A549 (cell line): ENCODE data around the gene NTRK2. TPM values are rescaled to one million over a fixed set of nuclear protein-coding genes. Genes with fewer than 3 reads are reported as not detected.

Source experiments
- ATAC-seq, 2 experiments: fragments of 200-7000 bp in 1 of 2; fragments of >200 bp in 1 of 2; cut with Nextera tagmentation in 1 of 2; cut with Tn5 transposase in 1 of 2; 3 replicates each; pipeline versions ENCODE4 v1.8.0 to v1.9.1; 2018 to 2020; ENCODE audit warnings: mild to moderate bottlenecking in 1 of 2, moderate library complexity in 1 of 2
- CTCF ChIA-PET: fragments of 300-600 bp; sonication (Branson Sonifier 250); formaldehyde crosslinking; extraction: SDS; loops from one replicate; lab custom pipeline; 2021; ENCODE audit warnings: antibody characterized with exemption, inconsistent platforms; lab: Yijun Ruan, JAX
- POLR2A ChIA-PET: fragments of 350-600 bp; formaldehyde crosslinking; extraction: SDS; loops from one replicate; lab custom pipeline; 2021; ENCODE audit warnings: antibody characterized with exemption, inconsistent platforms; lab: Yijun Ruan, JAX
- DNase-seq, 2 experiments: peaks; one replicate each; pipeline versions ENCODE4 v3.0.0 to v3.0.0-alpha.2; 2011 to 2016; ENCODE audit warnings: low read depth in 1 of 2, low spot score in 1 of 2
- FAIRE-seq: peaks from 2 replicates; lab custom pipeline; 2011; peaks lifted over from hg19 to GRCh38; lab: Jason Lieb, UNC
- H3K27ac ChIP-seq, 2 experiments: fragments of >200 bp; sonication (Bioruptor Twin); formaldehyde crosslinking; 3 replicates each; pipeline ENCODE4 v1.5.1; 2016 to 2017
- H3K4me1 ChIP-seq: fragments of >200 bp; sonication (Bioruptor Twin); formaldehyde crosslinking; 3 replicates; pipeline ENCODE4 v1.6.1; 2016
- H3K4me2 ChIP-seq: fragments of >200 bp; sonication (Bioruptor Twin); formaldehyde crosslinking; 3 replicates; pipeline ENCODE4 v1.6.1; 2016
- H3K4me3 ChIP-seq: fragments of >200 bp; sonication (Bioruptor Twin); formaldehyde crosslinking; 3 replicates; pipeline ENCODE4 v1.5.1; 2016
- H3K9me3 ChIP-seq: fragments of >200 bp; sonication (Bioruptor Twin); formaldehyde crosslinking; 3 replicates; pipeline ENCODE4 v1.6.1; 2016
- BCL3 ChIP-seq: fragments of >200 bp; sonication (Bioruptor Twin); formaldehyde crosslinking; IDR thresholded peaks from 3 replicates; pipeline ENCODE4 v1.6.1; 2016
- BHLHE40 ChIP-seq: IDR thresholded peaks from 2 replicates; pipeline ENCODE4 v1.6.1; 2012; ENCODE audit warnings: low read depth, low read length, inconsistent platforms
- CEBPB ChIP-seq, 2 experiments: fragments of >200 bp in 1 of 2; sonication (Bioruptor Twin) in 1 of 2; formaldehyde crosslinking in 1 of 2; IDR thresholded peaks; 2 replicates each; pipeline ENCODE4 v1.6.1; 2012 to 2016
- CHD2 ChIP-seq: fragments of 150-350 bp; IDR thresholded peaks from 2 replicates; pipeline ENCODE4 v1.6.1; 2014; ENCODE audit warnings: low read length; ENCODE audit not compliant: partially characterized antibody
- ELK1 ChIP-seq: fragments of 150-350 bp; IDR thresholded peaks from 2 replicates; pipeline ENCODE4 v1.6.1; 2014; ENCODE audit warnings: low read depth, mild to moderate bottlenecking, low read length
- FOSB ChIP-seq: fragments of 250-450 bp; sonication (Bioruptor Pico); IDR thresholded peaks from 2 replicates; pipeline ENCODE4 v1.5.0; 2020; ENCODE audit warnings: mild to moderate bottlenecking, moderate library complexity
- FOXS1 ChIP-seq: fragments of 250-450 bp; sonication (Bioruptor Pico); IDR thresholded peaks from 2 replicates; pipeline ENCODE4 v1.5.0; 2020; ENCODE audit warnings: mild to moderate bottlenecking, moderate library complexity
- HDAC2 ChIP-seq: fragments of 200-600 bp; sonication (generic); IDR thresholded peaks from 2 replicates; pipeline ENCODE4 v1.6.1; 2016
- HEYL ChIP-seq: fragments of 250-450 bp; sonication (Bioruptor Pico); IDR thresholded peaks from 2 replicates; pipeline ENCODE4 v1.8.0; 2021; ENCODE audit warnings: mild to moderate bottlenecking, moderate library complexity
- HOXB13 ChIP-seq: fragments of 250-450 bp; sonication (Bioruptor Pico); IDR thresholded peaks from 2 replicates; pipeline ENCODE4 v1.5.0; 2020; ENCODE audit warnings: low read depth, mild to moderate bottlenecking, moderate library complexity
- JUN ChIP-seq, 2 experiments: fragments of >200 bp; sonication (Bioruptor Twin); formaldehyde crosslinking; IDR thresholded peaks; 2 replicates in 1 of 2; 3 replicates in 1 of 2; pipeline ENCODE4 v1.6.1; 2016 to 2017
- KDM1A ChIP-seq: fragments of 200-600 bp; sonication (generic); IDR thresholded peaks from 2 replicates; pipeline ENCODE4 v1.6.1; 2016; ENCODE audit warnings: low read depth, mild to moderate bottlenecking
- MAFK ChIP-seq: fragments of 450-650 bp; IDR thresholded peaks from 2 replicates; pipeline ENCODE4 v1.6.1; 2014; ENCODE audit not compliant: partially characterized antibody
- NR3C1 ChIP-seq: fragments of >200 bp; sonication (Bioruptor Twin); formaldehyde crosslinking; IDR thresholded peaks from 3 replicates; pipeline ENCODE4 v1.6.1; 2017
- RFX5 ChIP-seq: fragments of 450-650 bp; IDR thresholded peaks from 2 replicates; pipeline ENCODE4 v1.7.1; 2014; ENCODE audit warnings: antibody characterized with exemption, mild to moderate bottlenecking, moderate library complexity
- RNF2 ChIP-seq: fragments of 200-600 bp; sonication (generic); IDR thresholded peaks from 2 replicates; pipeline ENCODE4 v1.6.1; 2016; ENCODE audit warnings: low read depth, mild to moderate bottlenecking, antibody characterized with exemption, moderate library complexity, borderline replicate concordance
- TFCP2L1 ChIP-seq: fragments of 250-450 bp; sonication (Bioruptor Pico); IDR thresholded peaks from 2 replicates; pipeline ENCODE4 v1.5.0; 2021; ENCODE audit warnings: mild to moderate bottlenecking
- USF2 ChIP-seq: fragments of 450-650 bp; IDR thresholded peaks from 2 replicates; pipeline ENCODE4 v1.6.1; 2014; ENCODE audit warnings: antibody characterized with exemption
- ZC3H11A ChIP-seq: fragments of 450-650 bp; IDR thresholded peaks from 2 replicates; pipeline ENCODE4 v1.6.1; 2014; ENCODE audit warnings: antibody characterized with exemption, mild to moderate bottlenecking
- ZFP36 ChIP-seq: fragments of 450-650 bp; IDR thresholded peaks from 2 replicates; pipeline ENCODE4 v1.6.1; 2014; ENCODE audit warnings: borderline replicate concordance; ENCODE audit not compliant: partially characterized antibody
- ZNF302 ChIP-seq: fragments of 250-450 bp; sonication (Bioruptor Pico); IDR thresholded peaks from 2 replicates; pipeline ENCODE4 v1.9.0; 2021; ENCODE audit warnings: inconsistent platforms, mild to moderate bottlenecking, moderate library complexity
- WGBS: methylation state at CpG from one replicate; pipeline ENCODE4 v1.1.6; 2017; ENCODE audit errors: missing lambda C conversion rate; 5-methylcytosine and 5-hydroxymethylcytosine counted together
- polyA plus RNA-seq, 4 experiments: library from polyadenylated mRNA; depleted of rRNA in 3 of 4; stranded (reverse); fragments of >200 nt; fragmentation: RNase III in 1 of 4; extraction: RNeasy Plus Mini Kit Qiagen cat#74134 plus additional on column Dnase treatment in 1 of 4; gene quantifications; 2 replicates in 3 of 4; 3 replicates in 1 of 4; pipeline ENCODE4 v1.2.3, GENCODE V29; 2011 to 2017

The NTRK2 gene
- polyA plus RNA-seq, 2 of the 4 experiments (the other 2 are of a cell fraction): 0.03 TPM

- TF ChIP-seq MAFK: no peak
- TF ChIP-seq ZFP36: no peak
- TF ChIP-seq ZC3H11A: no peak
- no peak for TF ChIP-seq FOXS1 (CRISPR knock-in tag)
- no peak for TF ChIP-seq ZNF302 (CRISPR knock-in tag)
- TF ChIP-seq ELK1: no peak
- TF ChIP-seq HOXB13: no peak
- TF ChIP-seq RNF2: no peak
- no peak for ATAC-seq
These were observed 105.6 kb downstream of the NTRK2 start for GRCh38 chr9:84775056-84775643.

GRCh38 chr9:84778570-84778969 is 109.0 kb downstream of the NTRK2 start:
- no peak overlapping the region for H3K27ac ChIP-seq
- ChIA-PET POLR2A (no interaction called here), CTCF (interaction anchor here (0.6 kb wide), 1 partner anchor 24 kb away, joined by 3 read pairs; no protein-coding TSS in a partner anchor)
- H3K4me1 ChIP-seq: no peaks in the 10 kb centered on the region
- FAIRE-seq (no peak), DNase-seq (no peak), ATAC-seq (no peak)
- no peak overlapping the region for H3K4me3 ChIP-seq
- TF ChIP-seq CHD2 (no peak), FOSB (CRISPR knock-in tag) (no peak), USF2 (no peak), RFX5 (no peak), BCL3 (no peak)
- WGBS: 56% methylated on average over 5 of the region's 5 CpGs
- H3K9me3 ChIP-seq: no peaks in the 10 kb centered on the region
- H3K4me2 ChIP-seq: no peak overlapping the region

More at GRCh38 chr9:84775056-84775643, 105.6 kb downstream of the NTRK2 start:
- Histone ChIP-seq H3K4me1 (no peaks in the 10 kb centered on the region), H3K4me3 (no peak overlapping the region), H3K4me2 (no peak overlapping the region), H3K27ac (no peak overlapping the region), H3K9me3 (no peaks in the 10 kb centered on the region)
- 59% methylated on average over 4 of the region's 4 CpGs for WGBS
- CTCF ChIA-PET: no interaction called here
- no peak for FAIRE-seq
- no peak for DNase-seq
- POLR2A ChIA-PET: no interaction called here

GRCh38 chr9:84779883-84780282 is 110.4 kb downstream of the NTRK2 start:
- POLR2A ChIA-PET: no interaction called here
- H3K4me3 ChIP-seq: no peak overlapping the region
- no peak overlapping the region for H3K4me2 ChIP-seq
- CTCF ChIA-PET: interaction anchor here (1.1 to 3.1 kb wide), 3 partner anchors 111 to 479 kb away, joined by 3 to 10 read pairs (median 3); no protein-coding TSS in a partner anchor
- H3K27ac ChIP-seq: no peak overlapping the region
- H3K9me3 ChIP-seq: no peaks in the 10 kb centered on the region
- 9% methylated on average over 3 of the region's 3 CpGs for WGBS
- no peak for FAIRE-seq
- no peaks in the 10 kb centered on the region for H3K4me1 ChIP-seq
- ATAC-seq: no peak
- no peak for DNase-seq
- TF ChIP-seq HEYL (CRISPR knock-in tag): no peak
- TF ChIP-seq TFCP2L1: no peak

GRCh38 chr9:84780385-84780784 is 110.9 kb downstream of the NTRK2 start:
- Histone ChIP-seq H3K4me2 (no peak overlapping the region), H3K9me3 (no peaks in the 10 kb centered on the region), H3K27ac (no peak overlapping the region), H3K4me3 (no peak overlapping the region), H3K4me1 (no peaks in the 10 kb centered on the region)
- CTCF ChIA-PET: interaction anchor here (0.6 to 3.1 kb wide), 5 partner anchors 112 to 645 kb away, joined by 3 to 10 read pairs (median 3); no protein-coding TSS in a partner anchor
- FAIRE-seq (no peak), DNase-seq (no peak), ATAC-seq (no peak)
- TF ChIP-seq HDAC2: no peak
- no peak for TF ChIP-seq CEBPB (IDR thresholded peaks at IDR 0.05)
- no peak for TF ChIP-seq BHLHE40
- no peak for TF ChIP-seq ZFP36
- TF ChIP-seq KDM1A: no peak
- no peak for TF ChIP-seq RFX5
- no peak for TF ChIP-seq JUN (IDR thresholded peaks at IDR 0.05)
- TF ChIP-seq NR3C1: no peak
- POLR2A ChIA-PET: no interaction called here
- WGBS: 40% methylated on average over 5 of the region's 5 CpGs
